NCI-H2081 (cell line): ENCODE data around the gene LARP1B.
"Not testable (repeated sequence)": the region's sequence is repeated elsewhere in the genome, so short reads cannot be mapped to it uniquely, and the experiment has no call there.

Experiments used
- DNase-seq, 2 experiments: peaks; one replicate each; lab custom pipeline; 2025; lab: John Stamatoyannopoulos, UW

Gene LARP1B

DNA sequence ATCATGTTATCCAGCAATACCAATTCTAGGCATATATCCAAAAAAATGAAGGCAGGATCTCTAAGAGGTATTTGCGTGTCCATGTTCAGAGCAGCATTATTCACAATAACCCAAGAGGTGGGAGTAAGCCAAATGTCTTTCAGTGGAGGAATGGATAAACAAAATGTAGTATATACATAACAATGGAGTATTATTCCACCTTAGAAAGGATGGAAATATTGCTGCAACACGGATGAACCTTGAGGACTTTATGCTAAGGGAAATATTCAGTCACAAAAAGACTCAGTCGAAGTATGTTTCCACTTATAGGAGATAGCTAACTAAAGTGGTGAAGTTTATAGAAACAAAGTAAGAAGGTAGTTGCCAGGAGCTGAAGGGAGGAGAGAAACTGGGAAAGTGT is 74.3 kb downstream of the LARP1B start:
- no peak for DNase-seq

DNA sequence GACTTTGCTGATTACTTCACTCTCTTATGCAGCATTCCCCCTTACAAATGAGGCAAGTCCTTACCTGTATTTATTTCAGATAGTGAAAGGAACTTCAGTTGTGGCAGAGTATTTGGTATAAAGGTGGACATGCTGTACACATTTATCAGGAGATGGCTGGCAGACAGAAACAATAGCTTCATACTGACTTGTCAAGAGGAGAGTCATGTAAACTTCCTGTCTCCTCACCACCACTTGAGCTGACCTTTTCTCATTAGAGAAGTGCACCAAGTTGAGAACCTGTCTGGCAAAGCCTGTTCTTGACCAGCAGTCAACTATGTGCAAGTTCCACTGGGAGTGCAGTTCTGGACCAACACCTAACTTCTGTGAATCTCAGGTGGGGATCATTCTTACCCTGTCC is 80.8 kb downstream of the LARP1B start:
- no peak for DNase-seq

DNA sequence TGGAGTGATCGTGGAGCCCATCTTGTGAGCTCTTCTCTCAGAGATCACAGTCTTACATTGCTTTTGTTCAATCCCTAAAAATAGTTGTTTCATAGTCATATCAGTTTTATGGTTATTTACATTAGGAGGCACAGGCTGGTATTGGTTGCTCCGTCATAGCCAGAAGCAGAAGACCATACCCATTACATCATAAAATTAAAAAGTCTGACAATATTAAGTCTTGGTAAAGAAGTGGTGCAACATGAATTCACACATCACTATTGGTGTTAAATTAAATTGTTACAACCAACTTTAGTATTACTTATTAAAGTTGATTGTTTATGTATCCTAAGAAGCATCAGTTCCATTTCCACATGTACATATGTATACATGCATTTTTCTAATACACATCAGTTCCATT is 84.6 kb downstream of the LARP1B start:
- DNase-seq, result no peak

DNA sequence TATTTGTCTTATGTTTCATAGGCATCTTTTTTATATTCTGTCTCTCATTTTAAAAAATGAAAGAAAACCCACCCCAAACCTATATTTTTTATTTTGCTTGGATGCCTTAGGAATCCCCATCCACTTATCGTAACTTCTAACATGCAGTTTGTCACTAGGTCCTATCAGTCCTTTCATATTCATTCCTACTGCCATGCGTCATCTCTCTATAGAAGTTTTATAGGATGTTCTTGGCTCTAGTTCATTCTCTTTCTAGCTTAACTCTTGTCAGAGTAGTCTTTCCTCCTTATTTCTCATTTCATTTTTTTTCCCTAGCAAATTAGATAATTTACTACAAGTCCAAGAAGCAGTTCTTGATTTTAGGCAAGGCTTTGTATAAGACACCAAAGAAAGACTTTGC is 92.7 kb downstream of the LARP1B start:
- no peak for DNase-seq

DNA sequence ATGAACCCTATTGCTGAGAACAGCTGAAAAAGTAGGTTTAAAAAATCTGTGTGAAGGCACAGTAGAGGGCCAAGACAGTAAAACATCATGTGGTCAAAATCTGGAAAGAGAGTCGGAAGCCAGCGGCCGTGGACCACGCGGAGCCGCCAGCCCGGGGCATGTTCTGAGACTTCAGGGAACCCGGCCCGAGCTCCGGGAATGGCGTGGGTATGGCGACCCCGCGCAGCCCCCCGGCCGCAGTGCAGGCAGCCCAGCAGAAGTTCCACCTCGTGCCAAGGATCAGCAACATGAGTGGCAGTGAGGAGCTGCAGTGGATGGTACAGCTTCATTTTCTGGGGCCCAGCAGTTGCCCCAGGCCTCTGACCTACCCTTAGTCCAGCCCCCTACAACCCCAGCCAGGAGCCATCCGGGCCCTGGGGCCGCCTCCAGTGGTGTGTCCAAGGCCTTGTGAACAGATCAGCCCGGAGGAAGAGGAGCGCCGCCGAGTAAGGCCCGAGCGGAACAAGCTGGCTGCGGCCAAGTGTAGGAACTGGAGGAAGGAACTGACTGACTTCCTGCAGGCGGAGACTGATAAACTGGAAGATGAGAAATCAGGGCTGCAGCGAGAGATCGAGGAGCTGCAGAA is 94.2 kb downstream of the LARP1B start:
- DNase-seq, result no peak

DNA sequence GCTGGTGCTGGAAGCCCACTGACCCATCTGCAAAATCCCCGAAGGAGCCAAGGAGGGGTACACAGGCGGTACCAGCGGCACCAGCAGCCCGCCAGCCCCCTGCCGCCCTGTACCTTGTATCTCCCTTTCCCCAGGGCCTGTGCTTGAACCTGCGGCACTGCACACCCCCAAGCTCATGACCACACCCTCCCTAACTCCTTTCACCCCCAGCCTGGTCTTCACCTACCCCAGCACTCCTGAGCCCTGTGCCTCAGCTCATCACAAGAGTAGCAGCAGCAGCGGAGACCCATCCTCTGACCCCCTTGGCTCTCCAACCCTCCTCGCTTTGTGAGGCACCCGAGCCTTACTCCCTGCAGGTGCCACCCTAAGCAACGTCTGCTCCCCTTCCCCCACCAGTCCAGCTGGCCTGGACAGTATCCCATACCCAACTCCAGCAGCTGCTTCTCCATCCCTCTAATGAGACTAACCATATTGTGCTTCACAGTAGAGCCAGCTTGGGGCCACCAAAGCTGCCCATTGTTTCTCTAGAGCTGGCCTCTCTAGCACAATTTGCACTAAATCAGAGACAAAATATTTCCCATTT is 94.9 kb downstream of the LARP1B start:
- no peak for DNase-seq

DNA sequence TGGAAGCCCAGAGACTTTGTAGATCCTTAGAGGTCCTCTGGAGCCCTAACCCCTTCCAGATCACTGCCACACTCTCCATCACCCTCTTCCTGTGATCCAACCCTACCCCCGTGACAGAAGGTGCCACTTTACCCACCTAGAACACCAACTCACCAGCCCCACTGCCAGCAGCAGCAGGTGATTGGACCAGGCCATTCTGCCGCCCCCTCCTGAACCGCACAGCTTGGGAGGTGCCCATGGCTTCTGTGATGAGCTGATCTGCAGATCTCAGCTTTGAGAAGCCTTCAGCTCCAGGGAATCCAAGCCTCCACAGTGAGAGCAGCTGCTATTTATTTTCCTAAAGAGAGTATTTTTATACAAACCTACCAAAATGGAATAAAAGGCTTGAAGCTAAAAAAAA is 95.4 kb downstream of the LARP1B start:
- DNase-seq, result not testable (repeated sequence)

DNA sequence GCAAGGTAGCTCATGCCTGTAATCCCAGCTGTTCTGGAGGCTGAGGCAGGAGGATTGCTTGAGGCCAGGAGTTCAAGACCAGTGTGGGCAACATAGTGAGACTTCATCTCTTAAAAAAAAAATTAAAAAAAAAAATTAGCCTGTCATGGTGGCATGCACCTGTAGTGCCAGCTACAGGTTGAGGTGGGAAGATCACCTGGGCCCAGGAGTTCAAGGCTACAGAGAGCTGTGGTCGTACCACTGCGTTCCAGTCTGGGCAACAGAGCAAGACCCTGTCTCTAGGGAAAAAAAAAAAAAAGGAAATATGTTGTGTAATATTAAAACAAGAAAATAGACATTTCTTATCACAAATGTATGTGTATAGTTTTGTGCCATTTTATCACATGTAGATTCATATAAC is 97.8 kb downstream of the LARP1B start:
- no peak for DNase-seq

DNA sequence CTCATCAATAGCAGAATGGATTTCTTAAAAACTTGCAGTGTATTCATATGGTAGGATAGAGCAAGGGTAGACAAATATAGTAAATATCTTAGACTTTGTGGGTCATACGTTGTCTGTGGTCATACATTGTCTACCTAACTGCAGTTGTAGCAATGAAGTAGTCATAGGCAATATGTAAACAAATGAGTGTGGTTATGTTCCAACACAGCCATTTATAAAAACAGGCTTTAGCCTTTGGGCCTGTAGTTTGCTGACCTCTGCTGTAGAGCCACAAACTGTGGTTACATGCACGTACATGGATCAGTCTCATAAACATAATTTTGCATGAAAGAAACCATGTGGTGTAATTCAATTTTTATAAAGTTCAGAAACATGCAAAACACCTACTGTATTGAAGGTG is 98.9 kb downstream of the LARP1B start:
- no peak for DNase-seq

DNA sequence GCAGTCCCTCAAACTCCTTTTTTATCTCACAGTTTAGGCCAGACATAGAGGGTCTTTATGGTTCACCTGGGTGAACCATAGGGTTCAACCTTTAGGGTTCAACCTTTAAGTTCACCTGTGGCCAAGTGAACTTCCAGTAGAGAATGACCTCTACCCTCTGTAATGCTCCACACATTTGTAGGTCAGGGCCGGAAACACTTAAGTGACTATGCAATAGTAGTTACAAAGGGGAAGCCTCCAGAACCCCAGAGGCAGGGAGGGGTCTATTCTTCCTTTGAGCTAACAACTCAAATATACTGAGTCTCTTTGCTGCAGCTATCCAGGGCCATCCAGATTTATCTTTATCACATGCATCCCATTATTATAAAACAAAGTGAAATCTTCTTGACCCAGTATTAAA is 100.0 kb downstream of the LARP1B start:
- no peak for DNase-seq

DNA sequence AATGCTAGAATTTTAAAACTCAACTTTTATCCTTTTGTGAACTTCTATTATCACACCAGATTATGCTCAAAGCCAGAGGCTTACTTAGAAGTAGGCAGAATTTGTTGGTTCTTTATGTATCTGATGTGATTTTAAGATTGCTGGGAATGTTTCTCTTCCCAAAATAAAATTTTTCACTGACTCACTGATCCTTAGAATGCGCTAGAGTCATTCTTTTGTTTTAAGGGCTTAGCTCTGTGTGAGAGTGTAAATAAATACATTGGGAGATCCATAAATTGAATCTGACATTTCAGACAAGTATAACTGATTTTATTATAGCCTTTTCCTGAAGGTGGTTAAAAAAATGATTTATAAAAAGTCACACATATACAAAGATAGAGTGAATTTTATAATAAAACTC is 101.3 kb downstream of the LARP1B start:
- DNase-seq, result no peak

DNA sequence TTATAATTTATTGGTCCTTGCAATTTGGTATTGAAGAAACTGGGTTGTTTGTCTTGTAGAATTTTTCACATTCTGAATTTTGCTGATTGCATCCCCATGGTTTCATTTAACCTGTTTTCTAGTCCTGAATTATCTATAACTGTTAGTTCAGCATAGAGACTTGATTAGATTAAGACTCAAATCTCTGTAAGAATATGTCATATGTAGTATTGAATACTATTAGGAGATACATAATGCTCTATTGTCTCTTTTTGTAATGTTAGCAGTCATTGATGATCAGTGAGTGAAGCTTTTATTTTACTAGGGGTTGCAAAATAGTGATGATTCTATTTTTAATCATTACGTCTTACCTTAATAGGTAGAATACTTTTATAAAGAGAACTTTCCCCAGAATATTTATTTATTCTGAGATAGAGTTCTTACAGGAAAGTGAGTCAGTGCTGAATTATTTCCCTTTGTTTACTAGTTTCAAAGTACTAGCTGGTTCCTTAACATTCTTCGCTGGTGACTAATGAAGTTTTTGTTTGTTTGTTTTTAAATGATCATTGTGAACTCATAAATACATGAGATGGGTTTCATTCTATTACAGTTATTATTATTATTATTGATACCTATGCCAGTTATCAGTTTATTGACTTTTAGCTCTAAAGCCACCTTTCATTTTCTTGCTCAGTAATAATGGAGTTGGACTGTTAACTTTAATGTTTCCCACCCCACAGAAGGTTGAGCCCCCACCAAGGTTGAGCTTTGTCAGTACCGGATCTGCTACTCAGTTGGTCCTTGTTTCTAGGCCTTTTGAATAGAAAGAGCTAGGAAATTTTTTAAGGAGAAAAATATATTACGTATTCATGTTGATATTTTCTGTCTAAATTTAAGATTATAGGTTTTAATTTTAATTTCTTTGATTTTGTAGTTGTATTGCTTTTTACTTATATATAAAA is 102.3 kb downstream of the LARP1B start:
- DNase-seq, result no peak

DNA sequence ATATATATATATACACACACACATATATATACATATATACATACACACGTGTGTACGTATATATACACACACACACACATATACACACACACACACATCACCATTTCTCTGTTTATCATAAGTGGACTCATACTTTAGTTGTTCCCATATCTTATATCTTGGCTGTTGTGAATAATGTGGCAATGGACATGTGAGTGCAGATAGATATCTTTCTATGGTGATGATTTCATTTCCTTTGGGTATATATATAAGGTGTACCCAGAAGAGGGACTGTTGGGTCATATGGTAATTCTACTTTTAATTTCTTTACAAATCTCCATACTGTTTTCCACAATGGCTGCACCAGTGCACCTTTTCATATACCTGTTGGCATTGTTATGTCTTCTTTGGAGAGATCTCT is 105.9 kb downstream of the LARP1B start:
- DNase-seq, result no peak

DNA sequence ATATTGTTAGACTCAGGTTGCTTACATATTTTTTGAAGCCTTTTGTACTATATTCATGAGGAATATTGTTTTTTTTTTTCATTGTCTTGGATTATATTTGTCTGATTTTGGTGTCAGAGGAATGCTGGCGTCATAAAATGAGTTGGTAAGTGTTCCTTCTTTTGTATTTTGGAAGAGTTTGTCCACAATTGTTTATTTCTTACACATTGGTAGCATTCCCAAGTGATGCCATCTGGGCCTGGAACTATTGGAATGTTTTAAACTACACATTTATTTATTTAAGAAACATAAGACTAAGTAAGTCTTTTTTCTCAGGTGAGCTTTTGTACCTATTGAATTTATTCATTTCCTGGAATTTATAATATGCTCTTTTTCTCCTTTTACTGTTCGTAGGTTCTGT is 107.6 kb downstream of the LARP1B start:
- no peak for DNase-seq

DNA sequence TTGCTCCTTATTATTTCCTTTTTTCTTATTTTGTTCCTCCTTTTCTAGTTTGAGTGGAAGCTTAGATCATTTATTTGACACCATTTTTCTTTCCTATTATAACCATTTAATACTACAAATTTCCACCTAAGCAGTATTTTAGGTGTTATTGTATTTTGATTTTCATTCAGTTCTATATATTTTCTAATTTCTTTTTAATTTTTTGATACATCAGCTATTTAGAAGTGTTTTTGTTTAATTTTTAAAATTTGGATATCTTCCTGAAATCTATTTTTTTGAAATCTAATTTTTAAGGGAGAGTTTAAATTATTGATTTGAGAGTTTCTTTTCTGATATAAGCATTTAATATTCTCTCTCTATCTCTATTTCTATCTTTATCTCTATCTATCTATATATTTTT is 108.1 kb downstream of the LARP1B start:
- DNase-seq, result no peak

DNA sequence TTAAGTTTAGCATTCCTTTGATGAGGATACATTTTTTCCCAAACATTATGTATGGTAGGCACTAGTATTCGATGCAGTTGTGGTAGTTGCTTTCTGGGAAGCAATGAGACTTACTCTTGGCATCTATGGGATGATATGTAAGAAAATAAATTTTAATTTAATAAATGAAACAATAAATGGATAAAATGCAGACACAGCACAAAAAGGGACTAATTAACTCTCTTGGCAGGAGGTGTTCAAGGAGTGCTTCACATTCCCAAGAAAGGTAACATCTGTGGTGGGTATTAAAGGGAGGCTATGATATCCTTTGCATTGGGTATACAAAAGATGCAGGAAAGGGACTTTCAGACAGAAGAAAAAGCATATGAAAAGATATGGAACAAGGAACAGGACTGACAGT is 115.5 kb downstream of the LARP1B start:
- no peak for DNase-seq

DNA sequence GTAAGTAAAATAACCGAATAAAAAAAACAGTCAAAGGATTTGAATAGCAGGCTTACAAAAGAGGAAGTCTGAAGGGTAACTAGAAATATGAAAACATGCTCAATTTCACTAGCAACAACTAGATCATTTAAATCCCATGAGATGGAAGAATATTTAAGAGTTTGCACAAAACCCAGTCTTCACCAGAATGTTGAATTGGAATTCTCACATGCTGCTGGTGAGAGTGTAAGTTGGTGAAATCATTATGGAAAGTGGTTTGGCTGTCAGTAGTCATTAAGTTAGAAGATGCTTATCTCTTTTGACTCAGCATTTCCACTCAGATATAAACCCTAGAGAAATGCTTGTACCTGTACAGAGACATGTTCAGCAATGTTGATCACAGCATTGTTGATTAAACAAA is 116.4 kb downstream of the LARP1B start:
- no peak for DNase-seq

DNA sequence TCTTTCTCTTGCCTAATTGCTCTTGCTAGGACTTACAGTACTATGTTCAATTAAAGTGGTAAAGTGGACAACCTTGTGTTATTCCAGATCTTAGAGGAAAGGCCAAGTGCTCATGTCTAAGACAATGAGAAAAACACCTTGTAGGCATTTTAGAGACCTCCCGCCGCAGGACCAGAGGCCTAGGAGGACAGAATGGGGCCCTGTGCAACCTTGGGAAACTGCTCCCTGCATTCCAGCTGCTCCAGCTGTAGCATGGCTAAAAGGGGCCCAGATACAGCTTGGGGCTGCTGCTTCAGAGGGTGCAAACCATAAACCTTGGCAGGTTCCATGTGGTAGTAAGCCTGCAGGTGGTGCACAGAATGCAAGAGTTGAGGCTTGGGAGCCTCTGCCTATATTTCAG is 125.5 kb downstream of the LARP1B start:
- DNase-seq, result no peak

DNA sequence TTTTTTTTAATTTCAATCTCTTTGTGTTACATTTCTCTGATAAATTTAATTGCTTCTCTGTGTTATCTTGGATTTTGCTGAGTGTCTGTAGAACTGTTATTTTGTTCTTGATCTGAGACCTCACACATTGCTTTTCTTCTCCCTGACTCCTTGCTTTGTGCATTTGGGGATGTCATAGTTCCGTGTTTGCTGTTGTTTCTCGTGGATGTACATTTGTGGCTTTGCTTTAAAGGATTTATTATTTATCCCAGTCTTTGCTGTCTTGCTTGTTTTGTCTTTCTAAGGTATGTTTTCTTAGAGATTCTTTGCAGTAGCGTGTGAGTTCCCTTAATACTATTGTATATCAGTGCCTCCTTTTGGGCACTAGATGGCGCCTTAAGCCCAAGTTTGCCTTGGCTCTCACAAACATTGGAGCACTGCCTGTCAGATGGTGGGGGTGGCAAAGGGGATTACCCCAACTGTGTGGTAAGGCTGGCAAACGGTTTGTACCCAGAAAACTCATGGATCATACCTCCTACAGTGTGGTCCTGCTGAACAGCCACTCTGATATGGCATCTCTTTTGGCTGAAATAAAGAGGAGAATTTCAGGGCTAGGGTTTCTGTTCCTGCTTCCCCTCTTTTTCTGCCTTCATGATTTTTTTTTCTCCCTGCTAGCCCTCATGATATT is 130.1 kb downstream of the LARP1B start:
- DNase-seq, result peak; percentile 58 to 60

DNA sequence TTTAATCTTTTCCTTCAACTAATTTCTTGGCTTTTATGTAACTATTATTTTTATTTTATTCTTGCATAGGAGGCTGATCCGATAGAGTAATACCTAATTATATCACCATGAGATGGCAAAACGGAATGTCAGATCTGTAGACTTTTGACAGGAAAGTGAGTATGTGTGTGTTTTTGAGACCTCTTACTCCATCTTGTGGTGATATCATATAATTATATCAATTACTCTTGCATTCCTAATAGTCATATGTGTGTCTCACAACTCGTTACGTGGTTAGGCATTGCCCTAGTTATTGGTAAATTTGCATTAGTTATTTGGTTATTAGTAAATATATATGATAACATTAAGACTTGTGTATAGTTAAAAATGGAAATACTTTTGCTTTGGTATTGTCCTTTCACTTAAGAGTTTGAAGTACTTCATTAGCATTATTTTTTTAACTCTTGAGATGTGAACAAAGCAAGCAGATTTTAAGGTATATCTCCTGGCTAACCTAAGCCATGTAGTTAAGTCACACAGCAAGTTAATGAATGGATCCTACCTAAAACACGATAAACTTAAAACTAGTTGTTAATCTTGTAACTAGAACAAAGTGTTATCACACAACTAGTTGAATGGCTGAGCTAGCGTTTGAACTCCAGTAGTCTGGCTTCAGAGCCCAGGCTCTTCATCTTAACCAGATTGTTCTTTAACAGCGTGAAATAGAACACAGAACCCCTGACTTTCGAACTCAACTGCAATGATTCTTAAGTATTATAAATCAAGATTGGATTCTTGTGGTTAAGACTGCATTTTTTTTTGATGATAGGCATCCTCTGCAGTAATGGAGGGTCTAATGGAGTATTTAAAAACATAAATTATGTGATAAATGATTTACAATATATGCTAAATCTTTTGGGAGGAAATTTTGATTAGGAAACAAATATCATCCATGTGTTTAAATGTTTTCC is 159.4 kb downstream of the LARP1B start:
- DNase-seq, result peak; percentile 1 to 12

DNA sequence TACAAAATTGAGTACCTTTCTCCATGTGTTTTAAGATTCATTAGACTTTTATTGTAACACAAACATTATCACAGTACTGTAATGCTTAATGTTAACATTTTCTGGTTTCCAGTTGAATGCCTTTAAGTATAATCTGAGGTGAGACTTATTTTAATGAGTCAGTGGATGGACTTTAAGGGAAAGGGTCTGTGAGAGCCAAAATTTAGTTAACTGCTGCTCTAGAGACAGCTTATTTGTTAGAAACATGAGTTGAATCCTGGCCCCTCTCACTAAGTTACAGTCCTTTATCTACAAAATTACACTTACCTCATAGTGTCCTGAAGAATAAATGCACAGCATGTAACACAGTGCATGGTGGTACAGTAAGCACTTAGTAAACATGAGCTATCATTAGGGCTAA is 160.5 kb downstream of the LARP1B start:
- DNase-seq, result peak in 1 of 2 experiments; percentile 65

DNA sequence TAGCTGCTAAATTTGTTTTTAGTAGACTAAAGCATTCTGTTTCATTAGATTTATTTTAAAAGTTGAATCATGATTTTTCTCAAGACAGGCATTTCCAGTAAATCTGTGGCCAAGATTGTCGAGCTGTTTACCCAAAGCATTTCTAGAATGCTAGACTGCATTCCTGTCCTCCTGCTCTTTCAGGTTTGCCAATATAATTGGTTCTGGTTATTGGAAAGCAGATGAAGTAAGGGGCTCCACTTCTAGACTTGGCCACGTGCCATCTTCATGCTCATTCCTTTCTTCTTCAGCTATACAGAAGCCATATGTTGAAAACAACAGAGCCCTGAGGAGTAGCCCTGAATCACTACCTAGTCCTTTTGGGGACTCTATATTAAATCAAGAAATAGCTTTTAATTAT is 164.0 kb downstream of the LARP1B start:
- DNase-seq, result no peak
